GM19239 (cell line): ENCODE results near the gene PGRMC2.

Experiments
- DNase-seq: peaks from one replicate; pipeline ENCODE4 v3.0.0; 2011; ENCODE audit warnings: low spot score; ENCODE audit not compliant: insufficient read length
- FAIRE-seq: peaks from 2 replicates; lab custom pipeline; 2011; peaks lifted over from hg19 to GRCh38; lab: Jason Lieb, UNC

Gene PGRMC2

GRCh38 chr4:128287141-128287870 lies at the start of gene PGRMC2:
TSS of gene PGRMC2 (minus strand) at chr4:128287813. CDS start at chr4:128287790, 23 bp downstream.
- FAIRE-seq (peak; percentile 75), DNase-seq (no peak)

- no peak for FAIRE-seq
- no peak for DNase-seq
Measured at GRCh38 chr4:128335541-128335940, 47.9 kb upstream of the PGRMC2 start.

GRCh38 chr4:128334256-128334655 lies 46.6 kb upstream of the PGRMC2 start:
- DNase-seq (no peak), FAIRE-seq (no peak)

- FAIRE-seq (no peak), DNase-seq (no peak)
Measured at GRCh38 chr4:128333309-128334018, 45.9 kb upstream of the PGRMC2 start.

- DNase-seq (no peak), FAIRE-seq (no peak)
Measured at GRCh38 chr4:128332081-128332480, 44.5 kb upstream of the PGRMC2 start.

- DNase-seq (no peak), FAIRE-seq (no peak)
Measured at GRCh38 chr4:128329638-128330037, 42.0 kb upstream of the PGRMC2 start.

- DNase-seq = no peak
- FAIRE-seq = no peak
Measured at GRCh38 chr4:128328106-128328505, 40.5 kb upstream of the PGRMC2 start.

GRCh38 chr4:128323401-128323800 lies 35.8 kb upstream of the PGRMC2 start:
- FAIRE-seq = no peak
- no peak for DNase-seq

GRCh38 chr4:128322986-128323385 lies 35.4 kb upstream of the PGRMC2 start:
- no peak for FAIRE-seq
- DNase-seq = no peak

- no peak for FAIRE-seq
- no peak for DNase-seq
Measured at GRCh38 chr4:128322311-128322710, 34.7 kb upstream of the PGRMC2 start.

GRCh38 chr4:128320656-128321055 lies 33.0 kb upstream of the PGRMC2 start:
- FAIRE-seq (no peak), DNase-seq (no peak)

- DNase-seq (no peak), FAIRE-seq (no peak)
Measured at GRCh38 chr4:128315756-128316520, 28.3 kb upstream of the PGRMC2 start.

GRCh38 chr4:128311659-128312403 lies 24.2 kb upstream of the PGRMC2 start:
- FAIRE-seq (no peak), DNase-seq (no peak)

GRCh38 chr4:128310266-128310697 lies 22.7 kb upstream of the PGRMC2 start:
- FAIRE-seq (no peak), DNase-seq (no peak)

GRCh38 chr4:128309585-128309984 lies 22.0 kb upstream of the PGRMC2 start:
- FAIRE-seq = no peak
- no peak for DNase-seq

- no peak for FAIRE-seq
Measured at GRCh38 chr4:128308986-128309385, 21.4 kb upstream of the PGRMC2 start.

GRCh38 chr4:128307123-128307571 lies 19.5 kb upstream of the PGRMC2 start:
- FAIRE-seq (no peak), DNase-seq (no peak)

More at GRCh38 chr4:128308986-128309385, 21.4 kb upstream of the PGRMC2 start:
- DNase-seq = no peak

- FAIRE-seq (no peak), DNase-seq (no peak)
Measured at GRCh38 chr4:128305942-128306341, 18.3 kb upstream of the PGRMC2 start.

- no peak for FAIRE-seq
- DNase-seq = no peak
Measured at GRCh38 chr4:128303986-128304385, 16.4 kb upstream of the PGRMC2 start.

- no peak for DNase-seq
- FAIRE-seq = no peak
Measured at GRCh38 chr4:128303405-128303785, 15.8 kb upstream of the PGRMC2 start.
